ENCODE data around the gene SOCS7.

DNA sequence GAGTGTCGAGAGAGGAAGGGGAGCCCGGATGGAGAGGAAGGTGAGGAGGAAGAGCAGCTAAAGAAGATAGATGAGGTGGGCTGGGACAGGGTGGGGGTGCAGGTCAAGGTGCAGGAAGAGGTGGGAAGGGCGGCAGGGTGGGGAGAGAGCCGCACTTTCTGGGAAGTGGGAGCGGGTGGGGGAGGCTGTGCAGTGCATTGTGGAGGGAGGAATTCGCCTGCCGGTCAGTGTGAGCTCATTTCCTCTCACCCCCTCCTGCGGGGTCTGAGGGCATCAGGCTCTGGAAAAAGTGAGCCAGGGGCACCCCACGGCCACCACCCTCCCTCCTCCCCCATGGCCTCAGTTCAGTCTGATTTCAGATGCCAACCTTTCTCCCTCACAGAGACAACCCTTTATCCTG lies 74.1 kb downstream of the SOCS7 start:
- no peak for TF ChIP-seq YY1 (IDR thresholded peaks at IDR 0.05; ENCODE audit: insufficient read depth, insufficient read length)
- TF ChIP-seq ZNF274 (IDR thresholded peaks at IDR 0.05; ENCODE audit: low read depth, low read length), result no peak

All from NT2/D1 (cell line).